Measurements from ENCODE around the gene KIAA0825. TPM values are rescaled to one million over a fixed set of nuclear protein-coding genes. Genes with fewer than 3 reads are reported as not detected.

The KIAA0825 gene
- total and polyA plus RNA-seq, 2 of the 8 experiments (the other 6 are each of a cell fraction or from before 2014, with no cell fraction given) = 0.60 to 1.0 TPM

DNA sequence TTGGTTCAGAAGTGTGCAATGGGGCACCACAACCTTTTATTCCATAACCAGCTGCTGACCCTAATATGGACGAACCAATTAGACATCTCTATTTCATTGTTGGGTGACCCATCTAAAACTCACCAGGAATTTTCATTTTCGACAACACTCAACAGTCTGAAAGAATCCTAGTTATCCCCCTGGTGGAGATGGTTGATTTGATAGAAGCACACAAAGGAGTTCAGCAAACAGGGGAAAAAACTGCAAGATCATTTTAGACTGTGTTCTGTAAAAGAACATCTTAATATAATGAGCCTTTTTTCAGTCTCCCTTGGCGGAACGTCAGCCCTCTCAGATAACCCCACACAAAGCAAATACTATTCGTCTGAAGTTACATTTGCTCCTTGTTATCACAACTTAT, 367.4 kb downstream of the KIAA0825 start:
- Histone ChIP-seq H3K23me2 (ENCODE audit: low read depth, low read length) (no peaks in the 10 kb centered on the region), H2BK20ac (ENCODE audit: low read length) (no peak overlapping the region), H3K4me2 (ENCODE audit: insufficient read depth in 1 of 2, low read depth in 2 of 2, low read length in 2 of 2) (no peak overlapping the region), H2BK5ac (ENCODE audit: low read depth, low read length) (no peak overlapping the region), H3K23ac (ENCODE audit: insufficient read length) (no peak overlapping the region), H4K20me1 (replicated peaks in 1 of 2; ENCODE audit: control insufficient read depth in 1 of 2, insufficient read depth in 2 of 2, low read length in 2 of 2) (peaks cover 0 to 4% of the 10 kb centered on the region in 2 experiments), H2BK120ac (replicated peaks; ENCODE audit: low read depth, low read length) (no peak overlapping the region), H3K9ac (replicated peaks in 1 of 4; ENCODE audit: extremely low read depth in 1 of 4, low read depth in 3 of 4, low read length in 3 of 4) (no peak overlapping the region), H3K79me1 (ENCODE audit: low read depth, low read length) (peaks cover 7% of the 10 kb centered on the region; the same call in 1 of the 2 replicates), H3K9me3 (ENCODE audit: insufficient read depth in 2 of 2, low read depth in 1 of 2, low read length in 1 of 2) (no peaks in the 10 kb centered on the region), H3K18ac (ENCODE audit: extremely low read depth, low read length) (no peak overlapping the region), H3K79me2 (ENCODE audit: control insufficient read depth in 1 of 2, insufficient read depth in 2 of 2, low read length in 2 of 2) (peaks cover 0 to 57% of the 10 kb centered on the region in 2 experiments; a peak in 2 of 4 replicates), H2BK15ac (ENCODE audit: low read length) (no peak overlapping the region), H4K91ac (replicated peaks; ENCODE audit: insufficient read length, low read length) (no peak overlapping the region), H2AFZ (ENCODE audit: low read length) (no peak overlapping the region), H3K56ac (replicated peaks; ENCODE audit: insufficient read length, low read depth, low read length) (no peak overlapping the region), H3K27me3 (replicated peaks in 1 of 4; ENCODE audit: control insufficient read depth in 3 of 4, extremely low read depth in 1 of 4, insufficient read depth in 3 of 4, low read length in 3 of 4) (no peaks in the 10 kb centered on the region), H3K36me3 (ENCODE audit: control insufficient read depth in 2 of 4, insufficient read depth in 4 of 4, low read length in 3 of 4) (peaks cover 0 to 4% (median 0%) of the 10 kb centered on the region in 4 experiments; a peak in 1 of 8 replicates), H4K5ac (ENCODE audit: insufficient read length, low read depth, low read length) (no peak overlapping the region), H2AK5ac (ENCODE audit: low read depth, low read length) (no peak overlapping the region), H3K4me3 (ENCODE audit: extremely low read depth in 1 of 4, insufficient read depth in 2 of 4, low read depth in 3 of 4, low read length in 4 of 4) (no peak overlapping the region), H3K4me1 (replicated peaks in 1 of 4; ENCODE audit: control insufficient read depth in 3 of 4, insufficient read depth in 4 of 4, low read length in 3 of 4) (peaks cover 0 to 7% (median 3%) of the 10 kb centered on the region in 4 experiments; a peak in 2 of 7 replicates), H4K8ac (ENCODE audit: extremely low read depth, insufficient read depth, low read length) (no peak overlapping the region), H2BK12ac (ENCODE audit: low read depth, low read length) (no peak overlapping the region), H3K4ac (replicated peaks; ENCODE audit: insufficient read length, low read depth, low read length) (no peak overlapping the region), H3K14ac (ENCODE audit: insufficient read length) (no peak overlapping the region), H3K27ac (ENCODE audit: low read depth, low read length) (no peak overlapping the region)
- FAIRE-seq (peak; percentile 48), DNase-seq (ENCODE audit: low read depth in 1 of 2, low spot score in 2 of 2) (no peak)
- WGBS, 2 experiments (ENCODE audit: extremely low coverage in 1 of 2, insufficient coverage in 1 of 2, insufficient read length in 1 of 2, insufficient replicate concordance in 2 of 2, low coverage in 1 of 2, low lambda C conversion rate in 2 of 2, missing lambda C conversion rate in 1 of 2) = 84% methylated on average over 5 of the region's 5 CpGs; no CpG with 5 or more reads in 1 of the 2 experiments
- ChIA-PET POLR2A (ENCODE audit: partially characterized antibody) (no interaction called here), CTCF (ENCODE audit: partially characterized antibody) (interaction anchor here (0.7 to 1.3 kb wide), 2 partner anchors 55 to 92 kb away, joined by 3 to 5 read pairs; no protein-coding TSS in a partner anchor)
- no peak for TF ChIP-seq NANOG (IDR thresholded peaks at IDR 0.05; ENCODE audit: insufficient read depth, low read depth, low read length, poor library complexity, severe bottlenecking)
- TF ChIP-seq, protein P1, sequence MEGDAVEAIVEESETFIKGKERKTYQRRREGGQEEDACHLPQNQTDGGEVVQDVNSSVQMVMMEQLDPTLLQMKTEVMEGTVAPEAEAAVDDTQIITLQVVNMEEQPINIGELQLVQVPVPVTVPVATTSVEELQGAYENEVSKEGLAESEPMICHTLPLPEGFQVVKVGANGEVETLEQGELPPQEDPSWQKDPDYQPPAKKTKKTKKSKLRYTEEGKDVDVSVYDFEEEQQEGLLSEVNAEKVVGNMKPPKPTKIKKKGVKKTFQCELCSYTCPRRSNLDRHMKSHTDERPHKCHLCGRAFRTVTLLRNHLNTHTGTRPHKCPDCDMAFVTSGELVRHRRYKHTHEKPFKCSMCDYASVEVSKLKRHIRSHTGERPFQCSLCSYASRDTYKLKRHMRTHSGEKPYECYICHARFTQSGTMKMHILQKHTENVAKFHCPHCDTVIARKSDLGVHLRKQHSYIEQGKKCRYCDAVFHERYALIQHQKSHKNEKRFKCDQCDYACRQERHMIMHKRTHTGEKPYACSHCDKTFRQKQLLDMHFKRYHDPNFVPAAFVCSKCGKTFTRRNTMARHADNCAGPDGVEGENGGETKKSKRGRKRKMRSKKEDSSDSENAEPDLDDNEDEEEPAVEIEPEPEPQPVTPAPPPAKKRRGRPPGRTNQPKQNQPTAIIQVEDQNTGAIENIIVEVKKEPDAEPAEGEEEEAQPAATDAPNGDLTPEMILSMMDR (IDR thresholded peaks at IDR 0.05; ENCODE audit: control extremely low read depth in 1 of 3, insufficient read depth in 1 of 3, low read depth in 1 of 3, low read length in 3 of 3) = peak in 1 of 3 experiments; percentile 19; a peak in 1 of 4 replicates
